ENCODE data around the gene HFM1.

HFM1 gene

DNA sequence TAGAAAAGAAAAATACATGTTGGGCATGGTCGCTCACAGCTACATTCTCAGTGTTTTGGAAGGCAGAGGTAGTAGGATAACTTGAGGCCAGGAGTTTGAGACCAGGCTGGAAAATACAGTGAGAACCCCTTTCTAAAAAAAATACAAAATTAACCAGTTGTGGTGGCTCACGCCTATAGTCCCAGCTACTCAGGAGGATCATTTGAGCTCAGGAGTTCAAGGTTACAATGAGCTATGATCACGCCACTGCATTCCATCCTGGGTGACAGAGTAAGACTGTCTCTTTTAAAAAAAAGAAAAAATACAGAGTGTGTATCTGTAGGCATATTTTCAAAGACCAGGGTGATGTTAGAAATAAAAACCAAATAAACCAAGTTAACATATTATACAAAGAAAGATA lies 57.8 kb downstream of the HFM1 start:
- Histone ChIP-seq H3K4me2 (ENCODE audit: low read depth, low read length, poor library complexity, severe bottlenecking) (no peak overlapping the region), H4K20me1 (ENCODE audit: insufficient read depth, low read length, poor library complexity, severe bottlenecking) (no peaks in the 10 kb centered on the region), H3K9ac (ENCODE audit: low read depth, low read length, poor library complexity, severe bottlenecking) (no peak overlapping the region), H3K79me2 (ENCODE audit: insufficient read depth, low read length) (no peaks in the 10 kb centered on the region), H3K27me3 (ENCODE audit: insufficient read depth, low read length, poor library complexity, severe bottlenecking) (no peaks in the 10 kb centered on the region), H3K4me1 (ENCODE audit: insufficient read depth, low read length, poor library complexity, severe bottlenecking) (no peaks in the 10 kb centered on the region), H3K4me3 (ENCODE audit: low read length, poor library complexity, severe bottlenecking) (no peak overlapping the region), H3F3A (ENCODE audit: low read depth) (no peaks in the 10 kb centered on the region), H2AFZ (ENCODE audit: low read length) (no peak overlapping the region), H3K36me3 (ENCODE audit: insufficient read depth, low read length) (no peaks in the 10 kb centered on the region), H3K9me2 (replicated peaks; ENCODE audit: low read depth, low read length) (no peaks in the 10 kb centered on the region), H3K9me3 (ENCODE audit: insufficient read depth, low read depth, low read length) (no peaks in the 10 kb centered on the region)
- TF ChIP-seq, protein P1, sequence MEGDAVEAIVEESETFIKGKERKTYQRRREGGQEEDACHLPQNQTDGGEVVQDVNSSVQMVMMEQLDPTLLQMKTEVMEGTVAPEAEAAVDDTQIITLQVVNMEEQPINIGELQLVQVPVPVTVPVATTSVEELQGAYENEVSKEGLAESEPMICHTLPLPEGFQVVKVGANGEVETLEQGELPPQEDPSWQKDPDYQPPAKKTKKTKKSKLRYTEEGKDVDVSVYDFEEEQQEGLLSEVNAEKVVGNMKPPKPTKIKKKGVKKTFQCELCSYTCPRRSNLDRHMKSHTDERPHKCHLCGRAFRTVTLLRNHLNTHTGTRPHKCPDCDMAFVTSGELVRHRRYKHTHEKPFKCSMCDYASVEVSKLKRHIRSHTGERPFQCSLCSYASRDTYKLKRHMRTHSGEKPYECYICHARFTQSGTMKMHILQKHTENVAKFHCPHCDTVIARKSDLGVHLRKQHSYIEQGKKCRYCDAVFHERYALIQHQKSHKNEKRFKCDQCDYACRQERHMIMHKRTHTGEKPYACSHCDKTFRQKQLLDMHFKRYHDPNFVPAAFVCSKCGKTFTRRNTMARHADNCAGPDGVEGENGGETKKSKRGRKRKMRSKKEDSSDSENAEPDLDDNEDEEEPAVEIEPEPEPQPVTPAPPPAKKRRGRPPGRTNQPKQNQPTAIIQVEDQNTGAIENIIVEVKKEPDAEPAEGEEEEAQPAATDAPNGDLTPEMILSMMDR (conservative IDR thresholded peaks at IDR 0.05; ENCODE audit: low read length): no peak
- TF ChIP-seq EZH2phosphoT487 (IDR thresholded peaks at IDR 0.05; ENCODE audit: borderline replicate concordance): no peak

DNA sequence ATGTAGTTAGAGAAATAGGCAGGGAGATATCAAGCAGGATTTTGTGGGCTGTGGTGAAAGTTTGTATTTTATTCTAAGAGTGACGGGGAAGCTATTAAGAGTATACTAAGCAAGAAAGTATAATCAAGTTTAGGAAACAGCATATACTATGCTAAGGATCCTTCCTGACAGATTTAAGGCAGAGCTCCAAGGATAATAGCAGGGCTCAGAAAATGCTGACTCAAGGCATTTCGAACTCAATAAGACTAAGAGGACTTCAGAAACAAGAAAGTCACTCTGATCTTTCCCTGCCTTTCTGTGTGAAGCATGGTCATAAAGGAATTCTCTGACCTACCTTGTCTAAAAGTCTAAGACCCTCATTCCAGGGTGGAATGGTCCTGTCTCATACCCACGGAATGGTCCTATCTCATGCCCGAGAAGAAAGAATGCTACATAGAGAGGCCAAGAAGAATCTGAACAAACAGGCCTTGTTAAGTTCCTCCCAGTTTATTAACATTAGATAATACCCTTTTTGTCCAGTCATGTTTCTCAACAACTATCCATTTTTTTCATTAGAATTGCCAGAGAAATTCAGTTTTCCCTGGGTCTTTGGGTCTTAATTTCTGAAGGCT lies 59.1 kb downstream of the HFM1 start:
- Histone ChIP-seq H3F3A (ENCODE audit: low read depth) (no peaks in the 10 kb centered on the region), H3K9me3 (ENCODE audit: insufficient read depth, low read depth, low read length) (no peaks in the 10 kb centered on the region), H3K9me2 (replicated peaks; ENCODE audit: low read depth, low read length) (no peaks in the 10 kb centered on the region), H3K4me1 (ENCODE audit: insufficient read depth, low read length, poor library complexity, severe bottlenecking) (no peaks in the 10 kb centered on the region), H3K27me3 (ENCODE audit: insufficient read depth, low read length, poor library complexity, severe bottlenecking) (no peaks in the 10 kb centered on the region), H2AFZ (ENCODE audit: low read length) (no peak overlapping the region), H3K9ac (ENCODE audit: low read depth, low read length, poor library complexity, severe bottlenecking) (no peak overlapping the region), H3K4me3 (ENCODE audit: low read length, poor library complexity, severe bottlenecking) (no peak overlapping the region), H4K20me1 (ENCODE audit: insufficient read depth, low read length, poor library complexity, severe bottlenecking) (no peaks in the 10 kb centered on the region), H3K36me3 (ENCODE audit: insufficient read depth, low read length) (no peaks in the 10 kb centered on the region), H3K4me2 (ENCODE audit: low read depth, low read length, poor library complexity, severe bottlenecking) (no peak overlapping the region), H3K79me2 (ENCODE audit: insufficient read depth, low read length) (no peaks in the 10 kb centered on the region)
- TF ChIP-seq, protein P1 (conservative IDR thresholded peaks at IDR 0.05; ENCODE audit: low read length): no peak
- TF ChIP-seq EZH2phosphoT487 (IDR thresholded peaks at IDR 0.05; ENCODE audit: borderline replicate concordance): no peak

GRCh38 chr1:91338501-91338900 lies 66.1 kb downstream of the HFM1 start:
- H3K4me3 ChIP-seq (ENCODE audit: low read length, poor library complexity, severe bottlenecking): no peak overlapping the region
- H4K20me1 ChIP-seq (ENCODE audit: insufficient read depth, low read length, poor library complexity, severe bottlenecking): no peaks in the 10 kb centered on the region

More at GRCh38 chr1:91338501-91338900, 66.1 kb downstream of the HFM1 start:
- Histone ChIP-seq H3K27me3 (ENCODE audit: insufficient read depth, low read length, poor library complexity, severe bottlenecking) (no peaks in the 10 kb centered on the region), H3K36me3 (ENCODE audit: insufficient read depth, low read length) (no peaks in the 10 kb centered on the region), H3K4me2 (ENCODE audit: low read depth, low read length, poor library complexity, severe bottlenecking) (no peak overlapping the region), H3K79me2 (ENCODE audit: insufficient read depth, low read length) (no peaks in the 10 kb centered on the region), H3K9me3 (ENCODE audit: insufficient read depth, low read depth, low read length) (no peaks in the 10 kb centered on the region), H3F3A (ENCODE audit: low read depth) (no peaks in the 10 kb centered on the region), H3K9ac (ENCODE audit: low read depth, low read length, poor library complexity, severe bottlenecking) (no peak overlapping the region), H3K9me2 (replicated peaks; ENCODE audit: low read depth, low read length) (no peaks in the 10 kb centered on the region), H3K4me1 (ENCODE audit: insufficient read depth, low read length, poor library complexity, severe bottlenecking) (no peaks in the 10 kb centered on the region), H2AFZ (ENCODE audit: low read length) (no peak overlapping the region)
- TF ChIP-seq, protein P1 (conservative IDR thresholded peaks at IDR 0.05; ENCODE audit: low read length): no peak
- TF ChIP-seq EZH2phosphoT487 (IDR thresholded peaks at IDR 0.05; ENCODE audit: borderline replicate concordance): no peak

Measured in Loucy (cell line).